Suprapubic skin (tissue), 4 donors: ENCODE results near the gene ZNF629.

ENCODE experiments used
- POLR2A ChIP-seq, 2 donors: fragments of 450-650 bp; IDR thresholded peaks; one replicate each; pipeline ENCODE4 v1.6.1; 2017; ENCODE audit warnings: antibody characterized with exemption in 2 of 2, mild to moderate bottlenecking in 2 of 2, moderate library complexity in 2 of 2
- POLR2AphosphoS5 ChIP-seq, 3 donors: sonication (generic); formaldehyde crosslinking; IDR thresholded peaks; one replicate each; pipeline ENCODE4 v1.6.1; 2017; ENCODE audit warnings: antibody characterized with exemption in 3 of 3
- TF ChIP-seq, protein P1 (sequence below), 2 donors: fragments of 200-600 bp in 1 of 2; fragments of 450-650 bp in 1 of 2; sonication (generic) in 1 of 2; IDR thresholded peaks; one replicate each; pipeline ENCODE4 v1.5.1; 2016 to 2019; ENCODE audit warnings: antibody characterized with exemption in 2 of 2, mild to moderate bottlenecking in 1 of 2, moderate library complexity in 1 of 2

DNA sequence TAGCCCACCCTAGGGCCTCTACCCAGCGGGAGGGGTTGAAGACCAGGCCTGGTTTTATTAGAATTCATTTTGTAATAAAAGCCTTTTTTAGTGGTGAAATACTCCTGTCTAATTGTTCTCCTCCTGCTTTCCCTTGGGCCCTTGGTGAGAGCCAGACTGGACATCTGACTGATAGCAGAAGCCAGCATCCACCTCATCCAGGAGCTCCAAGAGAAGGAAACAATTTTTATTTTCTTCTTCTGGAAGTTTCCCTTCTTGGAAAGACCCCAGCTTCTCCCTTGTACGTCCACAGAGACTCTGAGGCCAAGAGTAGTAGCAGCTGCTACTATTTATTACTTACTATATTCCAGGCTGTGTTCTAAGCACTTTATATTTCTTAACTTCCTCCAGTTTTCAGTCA lies 42.8 kb downstream of the ZNF629 start:
- TF ChIP-seq, protein P1, sequence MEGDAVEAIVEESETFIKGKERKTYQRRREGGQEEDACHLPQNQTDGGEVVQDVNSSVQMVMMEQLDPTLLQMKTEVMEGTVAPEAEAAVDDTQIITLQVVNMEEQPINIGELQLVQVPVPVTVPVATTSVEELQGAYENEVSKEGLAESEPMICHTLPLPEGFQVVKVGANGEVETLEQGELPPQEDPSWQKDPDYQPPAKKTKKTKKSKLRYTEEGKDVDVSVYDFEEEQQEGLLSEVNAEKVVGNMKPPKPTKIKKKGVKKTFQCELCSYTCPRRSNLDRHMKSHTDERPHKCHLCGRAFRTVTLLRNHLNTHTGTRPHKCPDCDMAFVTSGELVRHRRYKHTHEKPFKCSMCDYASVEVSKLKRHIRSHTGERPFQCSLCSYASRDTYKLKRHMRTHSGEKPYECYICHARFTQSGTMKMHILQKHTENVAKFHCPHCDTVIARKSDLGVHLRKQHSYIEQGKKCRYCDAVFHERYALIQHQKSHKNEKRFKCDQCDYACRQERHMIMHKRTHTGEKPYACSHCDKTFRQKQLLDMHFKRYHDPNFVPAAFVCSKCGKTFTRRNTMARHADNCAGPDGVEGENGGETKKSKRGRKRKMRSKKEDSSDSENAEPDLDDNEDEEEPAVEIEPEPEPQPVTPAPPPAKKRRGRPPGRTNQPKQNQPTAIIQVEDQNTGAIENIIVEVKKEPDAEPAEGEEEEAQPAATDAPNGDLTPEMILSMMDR (IDR thresholded peaks at IDR 0.05), result no peak
- TF ChIP-seq POLR2A (IDR thresholded peaks at IDR 0.05), result no peak
- TF ChIP-seq POLR2AphosphoS5 (IDR thresholded peaks at IDR 0.05), result no peak
